ENCODE measurements around the gene TBC1D14. TPM values are rescaled to one million over a fixed set of nuclear protein-coding genes. Genes with fewer than 3 reads are reported as not detected.

The TBC1D14 gene
- total RNA-seq, 1 experiment from 2014 or later = 153 TPM

DNA sequence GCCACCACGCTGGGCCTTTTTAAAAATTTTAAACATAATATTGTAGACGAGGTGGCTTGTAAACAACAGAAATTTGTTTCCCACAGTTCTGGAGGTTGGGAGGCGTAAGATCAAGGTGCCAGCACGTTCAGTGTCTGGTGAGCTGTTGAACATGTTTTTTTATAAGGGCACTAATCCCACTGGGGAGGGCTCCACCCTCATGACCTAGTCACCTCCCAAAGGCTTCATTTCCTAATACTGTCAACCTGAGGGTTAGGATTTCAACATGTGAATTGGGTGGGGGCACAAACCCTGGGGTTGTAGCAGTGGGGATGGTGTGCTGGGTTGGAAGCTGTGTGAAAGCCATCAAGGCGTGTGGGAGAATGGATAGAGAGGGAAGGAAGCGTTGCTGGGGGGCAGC lies 27.6 kb downstream of the TBC1D14 start:
- no peak for DNase-seq (ENCODE audit: low read depth, low spot score)
- in situ Hi-C loops (cut with HindIII; ENCODE audit: low pct_unique_long_range_greater_than_20kb, low sequenced_read_pairs) = no loop called here

DNA sequence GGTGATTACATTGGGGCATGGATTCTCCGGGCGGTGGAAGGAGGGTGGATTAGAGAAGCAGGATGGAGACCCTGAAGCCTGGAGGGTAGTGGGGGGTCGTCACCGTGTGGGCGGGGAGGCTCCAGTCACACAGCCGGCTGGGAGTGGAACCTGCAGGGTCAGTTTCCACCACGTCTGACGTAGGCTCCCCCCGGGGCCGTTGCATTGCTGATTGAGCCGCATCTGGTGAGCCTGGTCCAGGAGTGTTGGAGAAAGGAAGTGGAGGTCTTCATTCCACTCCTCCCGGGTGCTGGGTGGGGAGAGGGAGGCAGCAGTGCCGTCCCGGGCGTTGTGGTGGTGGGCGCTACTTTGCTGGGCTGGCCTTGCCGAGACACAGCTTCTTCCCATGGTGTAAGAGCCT lies 28.1 kb downstream of the TBC1D14 start:
- in situ Hi-C loops (cut with HindIII; ENCODE audit: low pct_unique_long_range_greater_than_20kb, low sequenced_read_pairs) = no loop called here
- DNase-seq (ENCODE audit: low read depth, low spot score) = no peak

DNA sequence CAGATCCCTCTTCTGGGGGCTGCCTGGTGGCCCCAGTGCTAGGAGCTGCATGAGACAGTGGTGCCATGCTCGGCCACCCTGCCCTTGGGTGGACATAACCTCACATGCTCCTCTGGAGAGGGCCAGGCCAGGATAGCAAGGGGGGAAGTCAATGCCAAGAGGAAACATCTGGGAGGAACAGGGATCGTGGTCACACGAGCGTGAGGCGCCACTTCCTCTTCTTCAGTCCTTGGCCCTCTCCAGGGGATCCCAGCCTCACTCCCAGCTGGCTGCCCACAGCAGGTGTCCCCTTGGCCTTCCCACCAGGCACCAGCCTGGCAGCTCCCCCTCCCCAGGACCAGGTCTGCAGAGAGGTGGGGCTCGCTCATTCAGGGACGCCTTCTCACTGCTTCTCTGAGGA lies 28.6 kb downstream of the TBC1D14 start:
- DNase-seq (ENCODE audit: low read depth, low spot score) = no peak
- in situ Hi-C loops (cut with HindIII; ENCODE audit: low pct_unique_long_range_greater_than_20kb, low sequenced_read_pairs) = no loop called here

DNA sequence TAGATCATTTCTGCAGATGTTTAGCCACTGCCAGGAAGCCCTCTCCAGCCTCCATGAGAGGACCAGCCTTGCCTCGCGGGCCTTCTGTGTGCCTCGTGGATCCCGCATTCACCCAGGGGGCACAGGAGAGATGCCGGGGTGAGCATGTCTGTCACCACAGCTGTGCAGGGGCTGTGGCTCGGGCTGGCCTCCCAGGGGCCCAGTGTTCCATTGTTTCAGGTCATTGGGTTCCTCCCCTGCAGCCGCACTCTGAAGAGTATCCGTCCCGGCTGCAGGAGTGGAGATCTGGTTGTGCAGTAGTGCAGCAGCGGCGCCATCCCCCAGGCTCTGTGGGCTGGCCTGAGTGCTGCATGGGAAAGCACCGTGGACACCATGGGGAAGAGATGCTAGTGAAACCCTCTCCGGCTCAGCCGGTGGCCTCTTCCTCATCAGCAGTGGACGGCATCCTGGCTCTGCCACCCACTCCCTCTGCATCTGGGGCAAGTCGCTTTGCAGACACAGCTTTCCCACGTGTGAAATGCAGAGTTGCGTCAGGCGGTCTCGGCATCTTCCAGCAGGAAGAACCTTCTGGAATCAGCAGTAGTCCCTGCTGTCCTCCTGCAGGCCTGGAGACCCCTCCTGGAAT lies 29.1 kb downstream of the TBC1D14 start:
- in situ Hi-C loops (cut with HindIII; ENCODE audit: low pct_unique_long_range_greater_than_20kb, low sequenced_read_pairs) = no loop called here
- no peak for DNase-seq (ENCODE audit: low read depth, low spot score)

DNA sequence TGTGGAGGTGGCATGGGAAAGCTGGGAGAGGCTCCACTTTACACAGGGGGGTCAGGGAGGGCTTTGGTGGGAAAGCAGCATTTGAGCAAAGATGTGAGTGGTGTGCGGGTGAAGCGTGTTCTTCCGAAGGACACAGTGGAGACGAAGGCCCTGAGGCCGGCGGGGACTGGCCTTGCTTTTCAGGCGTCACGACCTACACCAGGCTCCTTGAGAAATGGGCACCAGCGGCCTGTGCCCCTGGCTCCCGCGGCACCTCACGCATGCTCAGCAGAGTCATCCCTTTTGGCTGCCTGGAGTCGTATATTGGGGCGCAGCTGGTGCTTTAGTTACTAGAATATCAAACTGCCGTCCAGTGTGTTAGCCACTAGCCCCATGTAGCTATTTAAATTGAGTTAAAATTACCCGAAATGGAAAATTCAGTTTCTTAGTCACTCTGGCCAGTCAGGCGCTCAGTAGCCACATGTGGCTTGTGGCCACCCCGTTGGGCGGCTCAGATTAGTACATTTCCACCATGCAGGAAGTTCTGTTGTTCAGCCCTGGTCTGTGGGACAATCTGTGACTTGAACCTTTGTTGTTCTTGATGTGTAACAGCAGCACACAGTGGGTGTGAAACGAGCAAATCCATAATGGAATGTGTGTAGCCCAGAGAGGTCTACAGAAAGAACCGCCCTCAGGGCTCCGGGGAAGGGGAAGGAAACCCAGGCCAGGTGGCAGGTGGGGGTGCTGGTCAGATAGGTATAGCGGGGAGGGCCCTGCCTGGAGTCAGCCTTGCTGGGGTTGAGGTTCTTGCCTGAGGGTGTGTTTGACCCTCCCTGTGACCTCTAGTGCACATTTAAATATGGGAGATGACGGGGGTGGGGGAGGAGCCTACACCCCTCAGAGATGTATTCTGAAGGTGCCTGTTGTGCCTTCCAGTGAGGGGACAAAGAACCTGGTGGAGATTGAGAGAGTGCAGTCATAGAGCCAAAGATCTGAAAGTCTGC lies 30.4 kb downstream of the TBC1D14 start:
- no peak for DNase-seq (ENCODE audit: low read depth, low spot score)
- in situ Hi-C loops (cut with HindIII; ENCODE audit: low pct_unique_long_range_greater_than_20kb, low sequenced_read_pairs) = no loop called here

DNA sequence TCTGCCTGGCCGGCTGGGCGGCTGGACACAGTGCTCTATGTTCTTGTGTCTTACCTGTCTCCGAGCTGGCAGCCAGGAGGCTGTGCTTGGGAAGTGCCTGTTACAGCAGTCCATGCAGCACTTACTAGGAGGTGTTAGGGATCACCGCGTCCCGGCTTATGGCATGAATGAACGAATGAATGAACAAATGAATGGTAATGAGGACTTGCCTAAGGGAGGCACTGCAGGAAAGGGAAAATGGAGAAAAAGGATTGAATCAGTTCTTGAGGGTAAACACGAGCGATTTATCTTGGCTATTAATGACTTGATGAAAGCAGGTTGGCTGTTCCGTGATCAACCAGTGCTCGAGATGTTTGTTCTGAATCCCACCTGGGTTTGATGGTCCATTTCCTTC lies 31.1 kb downstream of the TBC1D14 start:
- no peak for DNase-seq (ENCODE audit: low read depth, low spot score)
- in situ Hi-C loops (cut with HindIII; ENCODE audit: low pct_unique_long_range_greater_than_20kb, low sequenced_read_pairs) = no loop called here

DNA sequence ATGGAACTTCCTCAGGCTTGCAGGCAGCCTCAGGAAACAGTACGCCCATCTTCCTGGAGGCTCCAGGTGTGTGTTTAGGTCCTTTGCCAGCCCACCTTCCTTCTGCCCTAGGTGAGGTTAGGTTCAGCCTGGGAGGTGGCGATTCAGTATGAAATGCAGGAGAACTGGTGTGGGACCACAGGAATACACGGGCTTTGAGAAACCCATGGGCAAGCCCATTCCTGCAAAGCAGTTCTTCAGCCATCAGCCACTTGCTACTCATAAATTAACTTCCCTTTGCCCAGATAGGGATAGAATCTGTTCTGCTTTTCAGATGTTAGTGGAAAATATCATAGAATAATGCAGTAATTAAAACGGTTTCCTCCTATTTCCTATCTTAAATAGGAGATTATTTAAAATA lies 32.2 kb downstream of the TBC1D14 start:
- DNase-seq (ENCODE audit: low read depth, low spot score) = no peak
- in situ Hi-C loops (cut with HindIII; ENCODE audit: low pct_unique_long_range_greater_than_20kb, low sequenced_read_pairs) = no loop called here

DNA sequence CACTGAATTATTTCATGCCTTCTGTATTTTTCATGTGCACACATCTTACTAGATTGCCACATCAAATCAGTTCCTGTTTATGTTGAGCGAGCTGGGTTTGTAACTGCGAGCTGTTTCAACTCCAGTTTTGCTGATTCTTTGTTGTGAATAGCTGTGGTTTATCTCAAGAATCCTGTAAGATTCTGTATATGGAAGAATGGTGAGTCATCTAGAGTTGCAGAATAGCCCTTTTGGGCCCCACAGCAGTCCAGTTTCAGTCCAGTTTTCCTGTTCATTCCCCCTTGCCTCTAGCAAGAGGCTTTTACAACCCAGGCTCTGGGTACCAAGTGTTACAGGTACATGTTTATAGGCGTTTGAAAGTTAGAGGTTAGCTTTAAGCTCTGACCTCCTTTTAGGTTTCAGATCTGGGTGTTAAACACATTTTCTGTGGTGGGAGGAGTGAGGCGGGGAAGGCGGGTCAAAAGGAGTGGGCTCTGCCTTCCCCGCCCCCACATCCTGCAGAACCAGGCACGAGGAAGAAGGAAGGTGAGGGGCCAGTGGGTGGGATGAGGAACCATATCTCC lies 32.7 kb downstream of the TBC1D14 start:
- in situ Hi-C loops (cut with HindIII; ENCODE audit: low pct_unique_long_range_greater_than_20kb, low sequenced_read_pairs) = no loop called here
- DNase-seq (ENCODE audit: low read depth, low spot score) = peak; percentile 80

DNA sequence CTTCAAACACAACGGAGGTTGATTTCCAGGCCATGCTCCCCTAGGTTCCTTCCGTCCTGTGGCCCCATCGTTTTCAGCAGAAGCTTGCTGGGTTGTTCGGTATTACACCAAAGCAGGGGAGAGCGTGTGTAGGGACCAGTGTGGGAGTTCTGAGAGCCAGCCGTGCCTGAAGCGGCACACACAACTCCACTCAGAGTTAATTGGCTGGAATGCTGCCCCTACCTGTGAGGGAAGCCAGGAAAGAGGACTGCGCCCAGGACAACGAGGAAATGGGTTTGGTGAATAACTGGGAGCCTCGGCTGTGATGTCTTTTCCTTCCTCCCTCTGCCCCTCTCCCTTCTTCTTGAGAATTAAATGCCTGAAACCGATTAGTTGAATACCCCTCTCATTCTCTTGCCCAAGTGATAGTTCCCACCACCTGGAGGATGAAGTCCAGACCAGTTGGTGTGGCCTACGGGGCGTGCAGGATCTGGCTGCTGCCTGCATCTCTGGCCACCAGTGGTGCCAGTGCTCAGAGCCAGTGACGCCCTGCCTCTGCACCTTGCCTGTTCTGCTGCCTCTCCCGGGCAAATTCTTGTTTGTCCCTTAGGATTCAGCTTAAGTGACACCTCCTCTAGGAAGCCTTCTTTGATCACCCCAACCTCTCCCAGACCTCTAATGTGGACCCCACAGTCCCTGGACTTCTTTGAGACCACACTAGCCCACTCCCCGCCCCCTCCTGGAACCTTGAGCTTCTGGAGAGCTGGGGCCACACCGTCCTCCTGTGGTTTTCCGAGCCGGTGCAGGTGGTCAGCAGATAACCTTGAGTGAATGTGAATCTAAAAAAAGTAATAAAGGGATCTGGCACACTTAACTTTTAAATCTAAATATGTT lies 33.6 kb downstream of the TBC1D14 start:
- in situ Hi-C loops (cut with HindIII; ENCODE audit: low pct_unique_long_range_greater_than_20kb, low sequenced_read_pairs) = no loop called here
- DNase-seq (ENCODE audit: low read depth, low spot score) = no peak

DNA sequence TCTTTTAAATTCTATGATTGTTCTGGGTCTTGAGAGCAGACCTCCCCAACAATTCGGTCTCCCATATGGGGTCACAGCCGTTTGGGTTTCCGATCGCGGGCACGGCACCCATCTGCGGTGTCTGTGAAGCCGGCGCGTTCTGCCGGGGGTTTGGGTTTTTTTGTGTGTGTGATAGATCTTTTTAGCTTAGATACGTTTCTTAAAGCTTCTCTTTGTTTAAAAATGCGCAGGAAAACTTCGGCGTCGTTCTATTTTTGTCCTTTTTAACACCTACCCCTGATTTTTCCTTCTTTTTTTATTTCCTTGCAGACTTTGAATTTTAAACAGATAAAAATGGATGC lies 34.2 kb downstream of the TBC1D14 start:
- DNase-seq (ENCODE audit: low read depth, low spot score) = no peak
- in situ Hi-C loops (cut with HindIII; ENCODE audit: low pct_unique_long_range_greater_than_20kb, low sequenced_read_pairs) = no loop called here

DNA sequence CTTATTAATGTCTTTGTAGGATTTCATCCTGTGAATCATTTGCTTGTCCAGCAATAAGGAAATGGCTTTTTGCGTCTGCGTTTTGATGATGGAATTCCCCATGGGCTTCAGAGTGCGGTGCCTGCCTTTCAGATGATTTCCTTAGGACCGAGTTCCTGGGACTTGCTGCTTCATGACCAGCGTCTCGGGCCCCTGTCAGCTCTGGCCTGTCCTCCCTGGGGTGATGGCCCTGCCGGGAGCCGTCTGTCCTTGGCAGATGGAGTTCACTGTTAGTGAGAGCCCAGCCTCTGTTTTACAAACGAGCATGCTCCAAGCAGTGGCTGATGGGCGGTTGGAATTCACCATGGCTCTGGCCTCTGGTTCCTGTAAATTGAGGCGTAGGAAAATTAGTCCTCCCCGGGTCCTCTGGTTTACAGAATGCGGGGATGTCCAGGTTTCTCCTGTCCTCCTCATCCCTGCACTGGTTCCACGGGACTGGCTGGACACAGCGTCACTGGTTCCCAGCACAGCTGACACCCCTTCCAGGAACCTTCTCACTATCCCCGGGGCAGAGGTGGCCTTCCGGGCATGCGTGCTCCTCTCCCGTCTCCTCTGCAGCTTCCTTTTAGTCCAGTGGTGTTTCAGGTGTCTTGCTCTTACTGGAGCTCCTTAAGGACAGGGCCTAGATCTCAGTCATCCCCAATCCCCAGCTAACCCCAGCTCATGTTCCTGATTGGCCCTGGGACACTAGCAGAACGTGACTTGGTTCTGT lies 34.9 kb downstream of the TBC1D14 start:
- in situ Hi-C loops (cut with HindIII; ENCODE audit: low pct_unique_long_range_greater_than_20kb, low sequenced_read_pairs) = no loop called here
- no peak for DNase-seq (ENCODE audit: low read depth, low spot score)

DNA sequence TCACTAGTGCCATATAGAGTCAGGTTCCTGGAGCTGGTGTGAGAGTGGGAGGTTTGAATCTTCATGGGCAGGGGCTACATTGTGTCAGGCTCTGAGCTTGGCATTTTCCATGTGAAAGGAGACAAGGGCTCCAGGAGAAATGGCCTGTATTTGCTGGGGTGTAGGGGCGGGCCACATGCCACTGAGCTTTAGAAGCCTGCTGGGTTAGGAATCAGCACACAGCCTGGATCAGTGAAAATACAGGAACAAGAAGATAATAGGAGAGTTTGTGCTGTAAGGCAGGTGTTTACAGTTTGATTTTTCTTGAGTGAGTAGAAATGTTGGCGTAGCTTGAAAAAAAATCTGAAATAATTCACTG lies 35.4 kb downstream of the TBC1D14 start:
- in situ Hi-C loops (cut with HindIII; ENCODE audit: low pct_unique_long_range_greater_than_20kb, low sequenced_read_pairs) = no loop called here
- no peak for DNase-seq (ENCODE audit: low read depth, low spot score)

DNA sequence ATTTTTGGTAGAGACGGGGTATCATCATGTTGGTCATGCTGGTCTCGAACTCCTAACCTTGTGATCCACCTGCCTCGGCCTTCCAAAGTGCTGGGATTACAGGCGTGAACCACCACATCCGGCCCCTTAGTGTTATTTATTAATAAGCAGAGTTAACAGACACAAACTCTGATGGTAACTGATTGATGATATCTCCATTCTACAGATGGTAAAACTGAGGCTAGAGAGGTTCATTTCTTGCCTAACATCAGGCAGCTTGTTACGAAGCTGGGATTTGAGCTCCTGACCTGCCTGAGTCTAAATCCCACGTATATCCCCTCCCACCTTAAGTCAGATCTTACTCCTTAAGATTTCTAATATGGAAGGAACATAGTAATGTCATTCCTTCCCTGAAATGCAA lies 36.9 kb downstream of the TBC1D14 start:
- in situ Hi-C loops (cut with HindIII; ENCODE audit: low pct_unique_long_range_greater_than_20kb, low sequenced_read_pairs) = no loop called here
- no peak for DNase-seq (ENCODE audit: low read depth, low spot score)

DNA sequence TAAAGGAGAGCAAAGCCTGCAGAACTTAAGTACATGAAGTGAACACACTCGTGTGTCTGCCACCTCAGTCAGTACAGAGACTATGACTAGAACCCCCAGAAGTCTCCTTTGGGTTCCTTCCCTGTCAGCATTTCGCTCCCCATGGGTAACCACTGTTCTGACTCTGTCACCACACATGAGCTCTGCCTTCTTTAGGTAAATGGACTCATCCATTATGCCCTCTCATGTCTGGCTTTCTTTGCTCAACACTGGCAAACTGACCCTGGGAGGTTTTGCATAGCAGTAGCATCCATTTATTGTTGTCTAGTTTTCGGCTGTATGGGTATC lies 38.5 kb downstream of the TBC1D14 start:
- in situ Hi-C loops (cut with HindIII; ENCODE audit: low pct_unique_long_range_greater_than_20kb, low sequenced_read_pairs) = no loop called here
- no peak for DNase-seq (ENCODE audit: low read depth, low spot score)

DNA sequence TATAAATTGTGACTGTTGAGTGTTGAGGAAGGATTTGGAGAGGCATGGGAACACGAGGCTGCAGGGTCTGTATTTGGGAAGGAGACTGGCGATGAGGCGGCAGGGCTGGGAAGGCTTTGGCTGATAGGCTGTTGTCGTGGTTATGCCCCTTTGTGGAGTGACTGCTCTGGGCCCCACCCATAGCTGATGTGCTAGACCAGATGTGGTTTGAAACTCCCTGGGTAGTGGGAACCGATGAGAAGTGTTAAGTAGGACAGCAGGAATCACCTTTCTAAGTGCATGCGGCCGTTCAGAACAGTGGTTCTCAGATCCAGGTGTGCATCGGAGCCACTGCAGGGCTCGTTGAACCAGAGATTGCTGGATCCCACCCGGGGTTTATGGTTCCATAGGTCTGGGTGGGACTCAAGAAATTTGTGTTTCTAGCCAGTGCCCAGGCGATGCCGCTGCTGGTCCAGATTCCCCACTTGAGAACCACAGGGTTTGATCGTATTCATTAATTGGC lies 42.3 kb downstream of the TBC1D14 start:
- in situ Hi-C loops (cut with HindIII; ENCODE audit: low pct_unique_long_range_greater_than_20kb, low sequenced_read_pairs) = no loop called here

DNA sequence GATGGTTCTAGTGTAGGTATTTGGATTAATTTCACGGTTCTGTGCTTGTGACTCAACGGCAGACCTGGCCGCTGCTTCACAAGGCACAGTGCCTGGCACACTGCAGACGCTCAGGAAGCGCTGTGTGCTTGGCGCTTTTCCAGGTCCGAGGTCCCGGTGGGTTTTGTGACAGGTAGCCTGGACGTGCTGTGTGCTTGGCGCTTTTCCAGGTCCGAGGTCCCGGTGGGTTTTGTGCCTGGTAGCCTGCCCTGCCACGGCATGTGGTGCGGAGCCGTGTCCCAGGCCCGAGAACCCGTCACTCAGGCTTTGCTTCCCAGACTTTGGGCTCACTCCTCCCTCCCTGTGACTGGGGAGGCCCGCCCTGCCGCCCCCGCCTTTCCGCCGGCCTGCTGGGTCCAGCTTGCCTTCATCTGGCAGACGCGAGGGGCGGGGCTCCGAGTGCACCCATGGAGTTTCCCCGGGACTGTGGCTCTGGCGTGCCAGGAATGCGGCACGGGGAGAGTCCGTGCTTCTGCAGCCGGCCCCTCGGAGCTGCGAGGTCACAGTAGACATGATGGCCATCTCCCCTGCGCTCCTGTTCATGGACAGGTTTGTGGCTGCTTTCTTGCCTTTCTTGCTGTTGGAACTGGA lies 44.2 kb downstream of the TBC1D14 start:
- in situ Hi-C loops (cut with HindIII; ENCODE audit: low pct_unique_long_range_greater_than_20kb, low sequenced_read_pairs) = no loop called here
- no peak for DNase-seq (ENCODE audit: low read depth, low spot score)

More for the DNA sequence above, 42.3 kb downstream of the TBC1D14 start:
- DNase-seq (ENCODE audit: low read depth, low spot score) = no peak
